Choroid plexus epithelial cell (primary cell): ENCODE measurements around the gene BCL2.

Source experiments
- DNase-seq: peaks from one replicate; pipeline ENCODE4 v3.0.0-alpha.2; 2010; ENCODE audit warnings: low read depth
- H3K4me3 ChIP-seq: 2 replicates; pipeline ENCODE4 v1.5.1; 2011; ENCODE audit warnings: low read depth, mild to moderate bottlenecking, control low read depth, low read length, moderate library complexity
- TF ChIP-seq, protein P1 (sequence below): conservative IDR thresholded peaks from 2 replicates; pipeline ENCODE4 v1.5.1; 2011; ENCODE audit warnings: low read depth, mild to moderate bottlenecking, control low read depth, inconsistent platforms, low read length, moderate library complexity

The BCL2 gene

DNA sequence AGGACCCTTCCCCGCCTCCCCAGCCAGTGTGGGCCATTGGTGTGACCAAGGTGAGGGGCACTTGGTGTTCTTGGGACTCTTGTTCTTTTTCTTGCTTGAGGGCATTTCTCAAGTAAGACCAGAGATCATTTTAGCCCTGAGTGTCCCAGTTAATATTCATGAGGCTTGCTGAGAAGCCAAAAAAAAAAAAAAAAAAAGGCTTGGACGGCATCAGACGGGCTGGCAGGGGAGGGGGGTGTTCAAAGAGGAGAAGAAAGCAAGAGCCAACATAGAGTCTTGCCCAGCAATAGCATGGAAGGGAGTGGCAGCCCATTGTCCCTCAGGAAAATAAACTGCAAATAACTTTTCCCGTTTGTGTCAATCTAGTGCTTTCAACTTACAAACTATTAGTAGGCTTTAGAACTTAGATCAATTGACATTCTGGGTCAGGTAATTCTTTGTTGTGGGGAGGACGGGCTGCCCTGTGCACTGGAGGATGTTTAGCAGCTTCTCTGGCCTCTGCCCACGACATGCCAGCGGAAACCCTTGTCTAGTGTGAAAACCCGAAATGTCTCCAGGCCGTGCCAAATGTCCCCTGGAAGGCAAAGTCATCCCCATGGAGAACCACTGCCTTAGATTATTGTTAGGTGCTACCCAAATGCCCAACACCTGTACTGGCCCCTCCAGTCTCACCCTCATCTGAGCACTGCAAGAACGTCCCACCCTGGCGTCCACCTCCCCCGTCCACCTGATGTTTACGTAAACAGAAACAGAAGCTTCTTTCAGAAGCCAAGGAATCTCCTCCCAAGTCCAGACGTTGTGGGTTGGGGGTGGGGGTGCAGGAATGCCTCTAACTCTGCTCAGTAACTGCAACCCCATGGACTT lies 163.4 kb downstream of the BCL2 start:
- TF ChIP-seq, protein P1, sequence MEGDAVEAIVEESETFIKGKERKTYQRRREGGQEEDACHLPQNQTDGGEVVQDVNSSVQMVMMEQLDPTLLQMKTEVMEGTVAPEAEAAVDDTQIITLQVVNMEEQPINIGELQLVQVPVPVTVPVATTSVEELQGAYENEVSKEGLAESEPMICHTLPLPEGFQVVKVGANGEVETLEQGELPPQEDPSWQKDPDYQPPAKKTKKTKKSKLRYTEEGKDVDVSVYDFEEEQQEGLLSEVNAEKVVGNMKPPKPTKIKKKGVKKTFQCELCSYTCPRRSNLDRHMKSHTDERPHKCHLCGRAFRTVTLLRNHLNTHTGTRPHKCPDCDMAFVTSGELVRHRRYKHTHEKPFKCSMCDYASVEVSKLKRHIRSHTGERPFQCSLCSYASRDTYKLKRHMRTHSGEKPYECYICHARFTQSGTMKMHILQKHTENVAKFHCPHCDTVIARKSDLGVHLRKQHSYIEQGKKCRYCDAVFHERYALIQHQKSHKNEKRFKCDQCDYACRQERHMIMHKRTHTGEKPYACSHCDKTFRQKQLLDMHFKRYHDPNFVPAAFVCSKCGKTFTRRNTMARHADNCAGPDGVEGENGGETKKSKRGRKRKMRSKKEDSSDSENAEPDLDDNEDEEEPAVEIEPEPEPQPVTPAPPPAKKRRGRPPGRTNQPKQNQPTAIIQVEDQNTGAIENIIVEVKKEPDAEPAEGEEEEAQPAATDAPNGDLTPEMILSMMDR = no peak
- no peak overlapping the region for H3K4me3 ChIP-seq
- no peak for DNase-seq

- H3K4me3 ChIP-seq = no peak overlapping the region
- TF ChIP-seq, protein P1 = peak; percentile 76
- peak; percentile 35 for DNase-seq
These were observed 164.3 kb downstream of the BCL2 start for GRCh38 chr18:63155169-63155852.

GRCh38 chr18:63154350-63155152 lies 165.0 kb downstream of the BCL2 start:
- TF ChIP-seq, protein P1 = no peak
- no peak overlapping the region for H3K4me3 ChIP-seq
- DNase-seq = no peak

- no peak for DNase-seq
- TF ChIP-seq, protein P1 = no peak
- H3K4me3 ChIP-seq = no peak overlapping the region
These were observed 166.8 kb downstream of the BCL2 start for GRCh38 chr18:63152791-63153190.

- no peak overlapping the region for H3K4me3 ChIP-seq
- TF ChIP-seq, protein P1 = no peak
- no peak for DNase-seq
These were observed 167.5 kb downstream of the BCL2 start for GRCh38 chr18:63152096-63152495.

GRCh38 chr18:63151539-63151938 lies 168.0 kb downstream of the BCL2 start:
- DNase-seq = no peak
- no peak overlapping the region for H3K4me3 ChIP-seq
- TF ChIP-seq, protein P1 = no peak
